ENCODE measurements around the gene ZFYVE28. TPM values are rescaled to one million over a fixed set of nuclear protein-coding genes. Genes with fewer than 3 reads are reported as not detected.

ZFYVE28 gene
- total RNA-seq, 1 donor = 8.9 TPM

- H3K4me3 ChIP-seq (ENCODE audit: low read length) = no peak overlapping the region
- H3K9me3 ChIP-seq (ENCODE audit: low read depth, low read length) = no peaks in the 10 kb centered on the region
- H3K27me3 ChIP-seq (ENCODE audit: insufficient read depth, low read length) = peaks cover under 1% of the 10 kb centered on the region
- peaks cover 20% of the 10 kb centered on the region for H3K4me1 ChIP-seq (ENCODE audit: insufficient read depth, low read length)
These were observed 21.6 kb downstream of the ZFYVE28 start for GRCh38 chr4:2396781-2397368.

GRCh38 chr4:2395584-2395983 is 22.9 kb downstream of the ZFYVE28 start:
- Histone ChIP-seq H3K4me1 (ENCODE audit: insufficient read depth, low read length) (peaks cover 19% of the 10 kb centered on the region), H3K9me3 (ENCODE audit: low read depth, low read length) (no peaks in the 10 kb centered on the region), H3K4me3 (ENCODE audit: low read length) (no peak overlapping the region), H3K27me3 (ENCODE audit: insufficient read depth, low read length) (peaks cover 2% of the 10 kb centered on the region)

GRCh38 chr4:2395038-2395437 is 23.4 kb downstream of the ZFYVE28 start:
- no peak overlapping the region for H3K4me3 ChIP-seq (ENCODE audit: low read length)
- peaks cover 2% of the 10 kb centered on the region for H3K27me3 ChIP-seq (ENCODE audit: insufficient read depth, low read length)
- no peaks in the 10 kb centered on the region for H3K9me3 ChIP-seq (ENCODE audit: low read depth, low read length)
- H3K4me1 ChIP-seq (ENCODE audit: insufficient read depth, low read length) = peaks cover 23% of the 10 kb centered on the region

DNA sequence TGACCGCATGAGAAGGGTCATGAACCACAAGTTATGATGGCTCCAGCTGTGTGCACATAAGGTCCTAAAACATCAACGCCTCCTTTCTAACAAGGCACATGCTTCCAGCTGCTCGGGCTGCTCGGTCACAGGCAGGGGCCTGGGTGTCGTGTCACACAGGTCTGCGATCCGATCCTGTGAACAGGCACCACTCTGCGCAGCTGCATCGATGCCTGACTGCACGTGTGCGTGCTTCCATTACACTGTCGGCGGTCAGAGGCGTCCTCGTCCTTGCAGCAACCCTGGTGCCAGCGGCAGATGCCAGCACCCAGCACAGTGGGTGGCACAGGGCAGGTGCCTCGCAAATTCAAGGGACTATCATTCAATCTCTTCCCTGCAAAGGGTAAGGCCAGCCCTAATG is 23.9 kb downstream of the ZFYVE28 start:
- Histone ChIP-seq H3K4me3 (ENCODE audit: low read length) (no peak overlapping the region), H3K9me3 (ENCODE audit: low read depth, low read length) (no peaks in the 10 kb centered on the region), H3K27me3 (ENCODE audit: insufficient read depth, low read length) (peaks cover 2% of the 10 kb centered on the region), H3K4me1 (ENCODE audit: insufficient read depth, low read length) (peaks cover 23% of the 10 kb centered on the region)

GRCh38 chr4:2393353-2394270 is 24.8 kb downstream of the ZFYVE28 start:
- no peaks in the 10 kb centered on the region for H3K9me3 ChIP-seq (ENCODE audit: low read depth, low read length)
- H3K4me3 ChIP-seq (ENCODE audit: low read length) = no peak overlapping the region
- H3K27me3 ChIP-seq (ENCODE audit: insufficient read depth, low read length) = peaks cover 2% of the 10 kb centered on the region
- peaks cover 23% of the 10 kb centered on the region for H3K4me1 ChIP-seq (ENCODE audit: insufficient read depth, low read length)

GRCh38 chr4:2390784-2391421 is 27.5 kb downstream of the ZFYVE28 start:
- Histone ChIP-seq H3K4me1 (ENCODE audit: insufficient read depth, low read length) (peaks cover 23% of the 10 kb centered on the region), H3K27me3 (ENCODE audit: insufficient read depth, low read length) (peaks cover 2% of the 10 kb centered on the region), H3K4me3 (ENCODE audit: low read length) (no peak overlapping the region), H3K9me3 (ENCODE audit: low read depth, low read length) (no peaks in the 10 kb centered on the region)

DNA sequence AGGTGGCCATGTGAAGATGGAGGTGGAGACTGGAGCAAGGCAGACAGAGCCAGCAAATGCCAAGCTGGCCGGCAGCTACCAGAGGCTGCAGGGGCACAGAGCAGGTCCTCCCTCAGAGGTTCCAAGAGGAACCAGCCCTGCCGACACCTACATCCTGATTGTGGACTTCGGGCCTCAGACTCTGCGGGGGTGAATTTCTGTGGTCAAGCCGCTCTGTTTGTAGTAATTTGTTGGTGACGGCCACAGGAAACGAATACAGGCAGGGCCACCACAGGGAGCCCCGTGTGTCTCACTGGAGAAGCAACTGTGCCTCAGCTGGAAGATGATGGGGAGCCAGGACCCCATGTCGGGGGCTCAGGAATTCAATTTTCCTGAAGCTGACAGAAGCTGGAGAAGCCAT is 28.3 kb downstream of the ZFYVE28 start:
- H3K27me3 ChIP-seq (ENCODE audit: insufficient read depth, low read length) = peaks cover 2% of the 10 kb centered on the region
- H3K9me3 ChIP-seq (ENCODE audit: low read depth, low read length) = no peaks in the 10 kb centered on the region
- peaks cover 23% of the 10 kb centered on the region for H3K4me1 ChIP-seq (ENCODE audit: insufficient read depth, low read length)

GRCh38 chr4:2389691-2390090 is 28.8 kb downstream of the ZFYVE28 start:
- peaks cover 23% of the 10 kb centered on the region for H3K4me1 ChIP-seq (ENCODE audit: insufficient read depth, low read length)
- no peaks in the 10 kb centered on the region for H3K9me3 ChIP-seq (ENCODE audit: low read depth, low read length)
- H3K4me3 ChIP-seq (ENCODE audit: low read length) = no peak overlapping the region

More for the DNA sequence above, 28.3 kb downstream of the ZFYVE28 start:
- no peak overlapping the region for H3K4me3 ChIP-seq (ENCODE audit: low read length)

GRCh38 chr4:2388429-2389182 is 29.8 kb downstream of the ZFYVE28 start:
- Histone ChIP-seq H3K9me3 (ENCODE audit: low read depth, low read length) (no peaks in the 10 kb centered on the region), H3K4me1 (ENCODE audit: insufficient read depth, low read length) (peaks cover 17% of the 10 kb centered on the region), H3K4me3 (ENCODE audit: low read length) (no peak overlapping the region), H3K27me3 (ENCODE audit: insufficient read depth, low read length) (peaks cover 2% of the 10 kb centered on the region)

More at GRCh38 chr4:2389691-2390090, 28.8 kb downstream of the ZFYVE28 start:
- H3K27me3 ChIP-seq (ENCODE audit: insufficient read depth, low read length) = peaks cover 2% of the 10 kb centered on the region

DNA sequence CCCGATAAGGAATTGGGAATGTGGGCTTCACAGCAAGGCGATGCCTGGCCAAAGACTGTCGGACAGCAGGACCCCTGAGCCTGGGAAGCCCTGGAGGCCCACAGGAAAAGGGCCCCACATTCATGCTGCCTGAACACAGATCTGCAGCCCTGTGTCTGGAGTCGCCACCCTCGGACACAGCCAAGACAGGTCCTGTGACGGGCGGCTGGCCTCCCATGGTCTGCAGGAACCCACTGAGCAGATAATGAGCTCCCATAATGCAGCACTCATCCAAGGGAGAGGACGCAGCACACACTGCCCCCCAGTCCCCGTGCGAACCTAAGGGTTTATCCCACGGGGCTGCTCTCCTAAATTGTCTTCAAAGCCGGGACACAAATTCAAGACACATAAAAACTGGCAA is 30.6 kb downstream of the ZFYVE28 start:
- H3K4me1 ChIP-seq (ENCODE audit: insufficient read depth, low read length) = peaks cover 12% of the 10 kb centered on the region
- H3K4me3 ChIP-seq (ENCODE audit: low read length) = no peak overlapping the region

DNA sequence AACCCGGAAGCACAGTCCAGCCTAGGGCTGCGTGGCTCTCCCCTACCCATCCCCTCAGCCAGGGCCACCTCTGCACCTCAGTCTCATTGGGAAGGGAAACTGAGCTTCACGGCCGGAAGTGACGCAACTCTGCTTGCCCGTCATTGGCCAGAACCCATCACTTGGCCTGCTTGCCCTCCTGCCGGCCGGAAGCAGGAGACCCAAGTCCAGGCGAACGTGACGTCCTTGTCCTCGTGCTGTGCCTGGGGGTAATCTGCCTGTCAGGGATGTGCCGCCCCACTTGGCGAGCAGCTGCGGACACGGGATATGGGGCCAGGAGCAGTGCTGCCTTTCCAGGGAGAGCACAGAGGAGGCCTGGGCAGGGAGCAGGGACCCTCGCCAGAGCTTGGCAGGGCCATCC is 31.2 kb downstream of the ZFYVE28 start:
- Histone ChIP-seq H3K27me3 (ENCODE audit: insufficient read depth, low read length) (peaks cover 2% of the 10 kb centered on the region), H3K4me3 (ENCODE audit: low read length) (no peak overlapping the region), H3K4me1 (ENCODE audit: insufficient read depth, low read length) (peaks cover 12% of the 10 kb centered on the region), H3K9me3 (ENCODE audit: low read depth, low read length) (no peaks in the 10 kb centered on the region)

More for the DNA sequence above, 30.6 kb downstream of the ZFYVE28 start:
- Histone ChIP-seq H3K9me3 (ENCODE audit: low read depth, low read length) (no peaks in the 10 kb centered on the region), H3K27me3 (ENCODE audit: insufficient read depth, low read length) (peaks cover 2% of the 10 kb centered on the region)

- Histone ChIP-seq H3K27me3 (ENCODE audit: insufficient read depth, low read length) (peaks cover 2% of the 10 kb centered on the region), H3K9me3 (ENCODE audit: low read depth, low read length) (no peaks in the 10 kb centered on the region), H3K4me1 (ENCODE audit: insufficient read depth, low read length) (peaks cover 12% of the 10 kb centered on the region), H3K4me3 (ENCODE audit: low read length) (no peak overlapping the region)
These were observed 31.7 kb downstream of the ZFYVE28 start for GRCh38 chr4:2386717-2387116.

- H3K9me3 ChIP-seq (ENCODE audit: low read depth, low read length) = no peaks in the 10 kb centered on the region
- peaks cover 3% of the 10 kb centered on the region for H3K4me1 ChIP-seq (ENCODE audit: insufficient read depth, low read length)
- H3K27me3 ChIP-seq (ENCODE audit: insufficient read depth, low read length) = no peaks in the 10 kb centered on the region
- no peak overlapping the region for H3K4me3 ChIP-seq (ENCODE audit: low read length)
These were observed 32.9 kb downstream of the ZFYVE28 start for GRCh38 chr4:2385516-2385915.

GRCh38 chr4:2384245-2384644 is 34.2 kb downstream of the ZFYVE28 start:
- Histone ChIP-seq H3K4me1 (ENCODE audit: insufficient read depth, low read length) (no peaks in the 10 kb centered on the region), H3K27me3 (ENCODE audit: insufficient read depth, low read length) (no peaks in the 10 kb centered on the region), H3K4me3 (ENCODE audit: low read length) (no peak overlapping the region), H3K9me3 (ENCODE audit: low read depth, low read length) (no peaks in the 10 kb centered on the region)

GRCh38 chr4:2383760-2384159 is 34.7 kb downstream of the ZFYVE28 start:
- no peaks in the 10 kb centered on the region for H3K9me3 ChIP-seq (ENCODE audit: low read depth, low read length)
- no peaks in the 10 kb centered on the region for H3K27me3 ChIP-seq (ENCODE audit: insufficient read depth, low read length)
- H3K4me1 ChIP-seq (ENCODE audit: insufficient read depth, low read length) = no peaks in the 10 kb centered on the region
- H3K4me3 ChIP-seq (ENCODE audit: low read length) = no peak overlapping the region

Data from mononuclear cell (primary cell).